Measurements from ENCODE around the gene FCER1G. TPM values are rescaled to one million over a fixed set of nuclear protein-coding genes. Genes with fewer than 3 reads are reported as not detected.

FCER1G gene
- total and polyA plus RNA-seq, 2 of the 4 experiments (the other 2 are of a cell fraction), result 0.44 TPM; not detected in 1

DNA sequence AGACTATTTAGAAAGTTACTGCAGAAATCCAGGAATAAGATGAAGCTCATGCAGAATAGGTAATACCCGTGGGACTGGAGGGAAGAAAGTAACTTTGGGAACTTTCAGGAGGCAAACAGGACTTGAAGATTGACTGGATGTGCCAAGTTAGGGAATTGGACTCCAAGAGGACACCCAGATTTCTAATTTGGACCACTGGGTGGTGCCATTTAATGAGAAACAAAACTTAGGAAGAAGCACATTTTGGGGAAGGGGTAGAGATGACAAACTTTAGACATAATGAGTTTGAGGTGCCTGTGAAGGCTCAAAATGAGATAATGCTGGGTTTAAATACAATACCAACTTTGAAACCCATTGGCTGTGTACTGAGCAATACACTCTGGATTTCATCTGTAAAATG lies 34.5 kb upstream of the FCER1G start:
- Histone ChIP-seq H4K8ac (ENCODE audit: low read depth in 2 of 2, low read length in 2 of 2) (no peak overlapping the region), H2AK9ac (replicated peaks; ENCODE audit: low read depth, low read length, poor library complexity) (no peak overlapping the region), H4K20me1 (ENCODE audit: insufficient read depth, low read length) (no peaks in the 10 kb centered on the region), H3K27me3 (ENCODE audit: control insufficient read depth, insufficient read depth, low read length) (no peaks in the 10 kb centered on the region), H2BK15ac (ENCODE audit: low read depth, low read length) (no peak overlapping the region), H2AK5ac (ENCODE audit: low read depth, low read length) (no peak overlapping the region), H3K9ac (ENCODE audit: low read depth, low read length) (no peak overlapping the region), H3K9me3 (ENCODE audit: control insufficient read depth, insufficient read depth, low read length) (no peaks in the 10 kb centered on the region), H2AFZ (replicated peaks; ENCODE audit: low read length, poor library complexity) (no peak overlapping the region), H3K14ac (replicated peaks; ENCODE audit: low read depth, low read length) (no peak overlapping the region), H3K4me1 (ENCODE audit: control insufficient read depth, insufficient read depth, low read length) (peaks cover 11% of the 10 kb centered on the region), H2BK20ac (ENCODE audit: low read depth, low read length) (no peak overlapping the region), H3K79me1 (ENCODE audit: low read depth in 1 of 2, low read length in 2 of 2) (peaks cover 11 to 19% of the 10 kb centered on the region in 2 experiments), H3K27ac (ENCODE audit: insufficient read depth, low read length) (no peak overlapping the region), H4K5ac (ENCODE audit: low read depth, low read length) (no peak overlapping the region), H3K4ac (ENCODE audit: low read depth, low read length) (no peak overlapping the region), H3K18ac (ENCODE audit: low read depth, low read length) (no peak overlapping the region), H3K56ac (ENCODE audit: extremely low read depth, insufficient read depth, low read length) (no peak overlapping the region), H3K23ac (ENCODE audit: low read depth, low read length) (no peak overlapping the region), H3K4me3 (ENCODE audit: insufficient read depth, low read depth, low read length) (no peak overlapping the region), H3K4me2 (ENCODE audit: low read depth, low read length) (no peak overlapping the region), H3K36me3 (ENCODE audit: control insufficient read depth, insufficient read depth, low read length) (peaks cover under 1% of the 10 kb centered on the region; the same call in 1 of the 2 replicates), H4K91ac (ENCODE audit: insufficient read depth, low read depth, low read length) (no peak overlapping the region), H2BK5ac (ENCODE audit: low read depth, low read length, poor library complexity, severe bottlenecking) (no peak overlapping the region), H3K9me1 (ENCODE audit: insufficient read depth, low read length) (peaks cover 10% of the 10 kb centered on the region; the same call in 1 of the 2 replicates), H2BK120ac (ENCODE audit: low read depth, low read length) (no peak overlapping the region)
- DNase-seq (no peak), ATAC-seq (ENCODE audit: low read depth) (no peak)
- in situ Hi-C loops (cut with MboI; ENCODE audit: low sequenced_read_pairs) (no loop called here), dilution Hi-C loops (cut with HindIII; ENCODE audit: low sequenced_read_pairs, unreplicated experiment) (no loop called here), intact Hi-C loops (cut with micrococcal nuclease) (no loop called here)
- ChIA-PET POLR2A (ENCODE audit: unreplicated experiment) (no interaction called here), CTCF (interaction anchor here (0.6 to 0.7 kb wide), 3 partner anchors 10 to 1905 kb away, joined by 3 read pairs; no protein-coding TSS in a partner anchor)
- BruUV-seq (replicated peaks), result no TSS peak
- TF ChIP-seq POLR2A (IDR thresholded peaks at IDR 0.05; ENCODE audit: low read depth, low read length) (no peak), MAZ (IDR thresholded peaks at IDR 0.05; ENCODE audit: borderline replicate concordance, low read depth, low read length) (no peak), ELK1 (IDR thresholded peaks at IDR 0.05; ENCODE audit: borderline replicate concordance, low read depth, low read length) (no peak), NFE2L2 (IDR thresholded peaks at IDR 0.05; ENCODE audit: low read depth, low read length) (no peak), RAD21 (IDR thresholded peaks at IDR 0.05; ENCODE audit: low read length) (peak; percentile 14; the same call in 1 of the 2 replicates), CTCF (conservative IDR thresholded peaks at IDR 0.05; ENCODE audit: low read depth, low read length) (peak; percentile 26), CHD1 (IDR thresholded peaks at IDR 0.05; ENCODE audit: low read depth, low read length) (no peak), USF2 (IDR thresholded peaks at IDR 0.05; ENCODE audit: low read depth, low read length) (no peak), CEBPB (IDR thresholded peaks at IDR 0.05; ENCODE audit: low read depth, low read length) (no peak)
- 70% methylated on average over 1 of the region's 1 CpG; no CpG with 5 or more reads in 1 of the 2 experiments for WGBS, 2 experiments (ENCODE audit: extremely low coverage in 2 of 2, insufficient read length in 1 of 2)

Measured in IMR-90 (cell line).